ENCODE data around the gene FUT8.
A peak's percentile ranks its signal among the peaks of the same experiment; 100 is the strongest.
"Not testable (repeated sequence)": the region's sequence is repeated elsewhere in the genome, so short reads cannot be mapped to it uniquely, and the experiment has no call there.

Gene FUT8

DNA sequence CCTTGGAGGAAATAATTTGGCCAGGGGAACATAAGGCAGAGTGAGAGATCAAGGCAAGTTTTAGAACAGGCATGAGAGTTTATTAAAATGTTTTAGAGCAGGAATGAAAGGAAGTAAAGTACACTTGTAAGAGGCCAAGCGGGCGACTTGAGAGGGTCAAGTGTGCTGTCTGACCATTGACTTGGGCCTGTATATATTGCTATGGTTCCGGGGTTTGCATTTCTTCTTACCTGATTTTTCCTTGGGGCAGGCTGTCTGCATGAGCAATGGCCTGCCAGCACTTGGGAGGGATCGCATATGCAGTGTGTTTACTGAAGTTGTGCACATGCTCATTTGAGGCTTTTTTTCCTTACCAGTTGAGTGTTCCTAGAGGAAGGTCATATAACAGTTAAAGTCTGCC, 214.8 kb downstream of the FUT8 start:
- DNase-seq, result no peak

DNA sequence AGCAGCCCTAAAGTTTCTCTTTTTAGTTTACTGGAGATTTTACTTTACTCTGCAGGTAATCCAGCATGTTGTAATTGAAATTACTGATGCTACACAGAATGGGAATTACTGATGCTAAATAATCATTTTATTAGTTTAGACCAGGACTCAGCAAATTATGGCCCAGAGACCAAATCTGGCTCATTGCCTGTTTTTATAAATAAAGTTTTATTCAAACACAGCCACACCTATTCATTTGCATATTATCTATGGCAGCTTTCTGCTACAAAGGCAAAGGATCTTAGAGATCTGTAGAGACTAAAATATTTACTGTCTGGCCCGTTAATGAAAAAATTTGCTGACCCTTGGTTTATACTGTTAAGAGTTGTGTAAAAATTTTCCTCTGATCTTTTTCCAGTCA, 216.1 kb downstream of the FUT8 start:
- DNase-seq, result no peak

DNA sequence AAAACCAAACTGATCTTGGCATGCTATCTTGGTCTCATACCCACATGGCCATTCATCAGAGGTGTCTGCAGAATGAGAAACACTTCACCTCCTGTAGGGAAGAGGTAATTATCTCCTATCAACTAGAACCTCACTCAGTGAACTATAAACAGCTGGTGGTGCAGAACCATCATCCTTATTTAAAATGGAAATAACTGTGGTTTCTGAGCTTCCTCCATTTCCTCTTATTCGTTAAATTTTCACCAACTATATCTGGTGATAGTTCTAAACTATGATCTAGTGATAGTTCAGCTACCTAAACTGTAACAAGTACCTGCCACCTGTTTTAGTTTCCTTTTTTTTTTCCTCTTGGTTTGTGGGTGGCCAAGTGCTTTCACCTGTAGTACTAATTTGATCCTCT, 218.5 kb downstream of the FUT8 start:
- DNase-seq, result no peak

DNA sequence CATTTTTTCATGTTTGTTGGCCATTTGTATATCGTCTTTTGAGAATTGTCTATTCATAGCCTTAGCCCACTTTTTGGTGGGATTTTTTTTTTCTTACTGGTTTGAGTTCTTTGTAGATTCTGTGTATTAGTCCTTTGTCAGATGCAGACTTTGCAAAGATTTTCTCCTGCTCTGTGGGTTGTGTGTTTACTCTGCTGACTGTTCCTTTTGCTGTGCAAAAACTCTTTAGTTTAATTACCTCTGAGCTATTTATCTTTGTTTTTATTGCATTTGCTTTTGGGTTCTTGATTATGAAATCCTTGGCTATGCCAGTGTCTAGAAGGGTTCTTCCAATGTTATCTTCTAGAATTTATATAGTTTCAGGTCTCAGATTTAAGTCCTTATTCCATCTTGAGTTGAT, 220.0 kb downstream of the FUT8 start:
- DNase-seq, result no peak

DNA sequence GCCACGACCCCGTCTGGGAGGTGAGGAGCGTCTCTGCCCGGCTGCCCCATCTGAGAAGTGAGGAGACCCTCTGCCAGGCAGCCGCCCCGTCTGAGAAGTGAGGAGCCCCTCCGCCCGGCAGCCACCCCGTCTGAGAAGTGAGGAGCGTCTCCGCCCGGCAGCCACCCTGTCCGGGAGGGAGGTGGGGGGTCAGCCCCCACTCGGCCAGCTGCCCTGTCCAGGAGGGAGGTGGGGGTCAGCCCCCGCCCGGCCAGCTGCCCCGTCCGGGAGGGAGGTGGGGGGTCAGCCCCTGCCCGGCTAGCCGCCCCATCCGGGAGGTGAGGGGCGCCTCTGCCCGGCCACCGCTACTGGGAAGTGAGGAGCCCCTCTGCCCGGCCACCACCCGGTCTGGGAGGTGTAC, 221.1 kb downstream of the FUT8 start:
- DNase-seq, result not testable (repeated sequence)

DNA sequence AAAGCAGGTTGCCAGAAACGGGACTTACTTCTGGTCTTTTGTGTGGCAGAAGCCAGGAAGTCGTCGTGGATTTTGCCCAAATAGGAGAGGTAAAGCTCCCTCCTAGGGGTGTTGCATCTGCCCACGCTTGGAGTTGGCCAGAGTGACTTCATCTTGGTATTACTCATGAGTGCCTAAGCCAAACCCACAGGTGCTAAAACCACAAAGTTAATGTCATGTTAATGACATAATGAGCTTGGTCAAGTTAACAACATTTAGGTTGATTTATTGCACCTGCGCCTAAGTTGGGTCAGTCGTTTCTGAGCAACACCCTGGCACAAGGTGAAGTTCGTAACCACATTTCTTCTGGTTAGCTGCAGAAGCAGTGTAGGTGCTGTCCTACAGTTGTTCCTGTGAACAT, 225.2 kb downstream of the FUT8 start:
- peak in 1 of 2 experiments; percentile 20 for DNase-seq

DNA sequence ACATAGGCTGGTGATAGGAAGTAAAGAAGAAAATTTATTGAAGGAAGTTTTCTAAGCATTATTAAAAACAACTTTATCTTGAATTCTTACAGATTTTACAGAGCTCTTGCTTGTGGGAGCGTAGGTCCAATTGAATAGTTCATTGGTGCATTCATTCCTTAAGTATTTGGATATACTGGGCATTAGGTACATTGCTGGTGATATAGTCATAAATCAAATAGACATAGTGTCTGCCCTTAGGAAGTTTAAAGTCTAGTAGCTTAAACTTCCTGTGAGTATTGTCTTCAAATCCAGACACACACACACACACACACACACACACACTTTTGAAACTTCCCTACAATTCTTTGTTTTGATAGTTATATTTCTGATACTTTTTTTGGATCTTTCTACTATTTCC, 226.7 kb downstream of the FUT8 start:
- DNase-seq, result no peak

DNA sequence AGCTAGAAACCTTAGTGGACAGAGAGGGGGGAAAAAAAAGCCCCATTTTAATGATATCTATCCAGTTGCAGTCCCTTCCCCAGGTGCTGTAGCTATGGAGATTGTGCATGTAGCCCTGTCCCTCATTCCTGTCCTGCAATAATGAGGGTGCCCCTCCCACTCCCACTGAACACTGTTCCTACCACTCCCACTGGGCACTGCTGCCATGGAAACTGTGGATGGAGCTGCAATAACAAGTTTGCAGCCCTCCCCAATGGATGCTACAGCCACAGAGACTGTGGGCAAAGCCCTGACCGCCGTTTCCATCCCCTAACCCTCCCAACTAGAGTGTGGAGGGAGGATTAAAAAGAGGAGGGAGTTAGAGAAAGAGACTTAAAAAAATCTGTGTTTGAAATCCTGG, 238.3 kb downstream of the FUT8 start:
- no peak for DNase-seq

DNA sequence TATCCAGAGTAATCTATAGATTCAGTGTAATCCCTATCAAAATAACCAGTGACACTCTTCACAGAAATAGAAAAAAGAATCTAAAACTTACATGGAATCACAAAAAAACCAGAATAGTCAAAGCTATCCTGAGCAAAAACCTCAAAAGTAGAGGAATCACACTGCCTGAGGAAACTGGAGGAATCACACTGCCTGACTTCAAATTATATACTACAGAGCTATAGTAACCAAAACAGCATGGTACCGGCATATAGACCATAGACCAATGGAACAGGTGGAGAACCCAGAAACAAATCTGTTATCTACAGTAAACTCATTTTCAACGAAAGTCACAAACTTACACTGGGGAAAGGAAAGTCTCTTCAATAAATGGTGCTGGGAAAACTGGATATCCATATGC, 244.0 kb downstream of the FUT8 start:
- DNase-seq, result no peak

DNA sequence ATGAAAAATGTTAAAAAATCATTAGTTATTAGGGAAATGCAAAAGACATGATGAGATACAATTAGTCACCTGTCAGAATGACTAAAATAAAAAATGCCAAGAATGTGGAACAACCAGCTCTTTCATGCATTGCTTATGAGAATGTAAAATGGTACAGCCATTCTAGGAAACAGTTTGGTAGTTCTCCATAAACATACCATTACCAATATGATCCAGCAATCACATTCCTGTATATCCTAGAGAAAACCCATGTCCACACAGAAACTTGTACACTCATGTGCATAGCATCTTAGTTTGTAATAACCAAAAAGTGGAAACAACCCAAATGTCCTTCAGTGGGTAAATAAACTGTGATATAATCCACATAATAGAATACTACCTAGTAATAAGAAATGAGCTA, 245.7 kb downstream of the FUT8 start:
- no peak for DNase-seq

DNA sequence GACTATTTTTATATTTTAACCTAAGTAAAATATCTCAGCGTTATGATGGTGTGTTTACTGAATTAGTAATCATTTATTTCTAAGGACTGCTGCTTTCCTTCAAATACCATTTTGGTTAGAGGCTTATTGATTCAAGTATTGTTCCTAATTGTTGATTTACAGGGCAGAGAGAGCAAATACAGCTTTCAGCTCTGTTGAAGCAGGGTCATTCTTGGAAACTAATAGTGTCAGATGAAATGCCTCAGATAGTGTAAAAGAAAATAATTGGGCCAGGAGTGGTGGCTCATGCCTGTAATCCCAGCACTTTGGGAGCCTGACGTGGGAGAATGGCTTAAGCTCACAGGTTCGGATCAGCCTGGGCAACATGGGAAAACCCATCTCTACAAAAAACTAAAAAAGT, 249.3 kb downstream of the FUT8 start:
- no peak for DNase-seq

DNA sequence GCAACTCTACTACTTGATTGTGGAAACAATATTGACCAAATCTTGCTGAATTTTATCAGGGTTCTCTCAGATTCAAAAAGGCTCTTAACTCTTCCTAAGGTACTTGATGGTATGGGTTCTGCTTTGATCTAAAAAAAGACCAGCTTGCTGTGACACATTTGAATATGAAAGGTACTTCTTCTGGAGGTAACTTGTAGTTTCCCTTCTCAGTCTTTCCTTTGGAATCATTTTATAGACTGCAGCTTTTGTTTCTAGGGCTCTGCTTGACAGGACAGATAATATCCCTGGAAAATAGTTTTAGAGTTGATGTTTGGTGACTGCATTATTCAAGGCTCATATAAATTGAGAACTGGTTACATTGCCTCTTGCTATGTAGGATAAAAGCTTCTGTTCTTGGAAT, 251.9 kb downstream of the FUT8 start:
- DNase-seq, result no peak

DNA sequence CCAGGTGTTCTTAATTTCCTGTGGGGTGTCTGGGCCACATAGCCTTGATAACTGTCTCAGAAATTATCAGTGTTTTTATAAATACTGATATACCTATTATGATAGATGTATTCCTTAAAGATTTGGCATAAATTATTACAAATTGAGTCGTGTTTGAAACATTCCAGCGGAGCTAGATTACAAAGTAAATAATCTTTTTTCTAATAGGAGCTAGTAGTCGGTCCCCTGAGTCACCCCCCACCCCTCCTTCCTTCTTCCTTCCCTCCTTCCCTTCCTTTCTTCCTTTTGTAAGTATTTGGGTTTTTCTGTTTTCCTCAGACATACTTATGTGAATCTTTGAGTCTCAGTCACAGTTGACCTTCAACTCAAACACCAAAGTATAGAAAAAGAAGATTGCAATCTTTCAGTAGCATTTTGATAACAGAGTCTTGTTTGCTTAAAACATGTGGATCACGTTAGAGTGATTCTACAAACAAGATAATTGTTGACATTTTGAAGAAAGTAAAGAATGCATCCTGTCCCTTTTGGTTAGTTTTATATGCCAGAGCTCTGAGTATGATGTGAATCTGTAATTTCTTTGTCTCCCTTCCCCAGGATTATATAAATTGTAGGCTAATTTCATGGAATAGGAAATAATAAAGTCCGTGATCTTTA, 264.0 kb downstream of the FUT8 start:
- DNase-seq, result no peak

DNA sequence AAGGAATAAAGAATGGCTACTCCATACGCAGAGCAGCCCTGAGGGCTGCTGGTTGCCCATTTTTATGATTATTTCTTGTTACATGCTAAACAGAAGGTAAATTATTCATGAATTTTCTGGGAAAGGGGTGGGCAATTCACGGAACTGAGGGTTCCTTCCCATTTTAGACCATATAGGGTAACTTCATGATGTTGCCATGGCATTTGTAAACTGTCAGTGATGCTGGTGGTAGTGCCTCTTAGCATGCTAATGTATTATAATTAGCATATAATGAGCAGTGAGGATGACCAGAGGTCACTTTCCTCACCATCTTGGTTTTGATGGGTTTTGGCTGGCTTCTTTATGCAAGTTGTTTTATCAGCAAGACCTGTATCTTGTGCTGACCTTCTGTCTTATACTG, 273.0 kb downstream of the FUT8 start:
- DNase-seq, result no peak

DNA sequence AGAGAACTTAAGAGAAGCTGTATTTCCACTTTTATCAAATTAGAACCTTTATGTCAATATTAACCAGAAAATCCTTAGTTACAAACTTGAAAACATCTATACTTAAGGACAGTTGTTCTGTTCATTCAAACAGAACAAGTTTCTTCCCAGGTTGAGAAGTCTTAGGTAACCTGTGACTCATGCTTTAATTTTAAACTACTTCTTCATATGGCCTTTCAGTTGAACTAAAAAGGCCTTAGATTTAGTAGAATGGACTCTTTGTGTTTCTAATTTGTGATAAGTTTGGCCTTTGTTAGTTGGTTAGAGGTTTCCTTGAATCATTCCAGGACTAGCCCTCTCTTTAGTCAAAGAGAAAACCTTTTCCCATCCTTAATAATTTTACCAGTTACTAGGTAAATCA, 274.2 kb downstream of the FUT8 start:
- DNase-seq, result no peak

DNA sequence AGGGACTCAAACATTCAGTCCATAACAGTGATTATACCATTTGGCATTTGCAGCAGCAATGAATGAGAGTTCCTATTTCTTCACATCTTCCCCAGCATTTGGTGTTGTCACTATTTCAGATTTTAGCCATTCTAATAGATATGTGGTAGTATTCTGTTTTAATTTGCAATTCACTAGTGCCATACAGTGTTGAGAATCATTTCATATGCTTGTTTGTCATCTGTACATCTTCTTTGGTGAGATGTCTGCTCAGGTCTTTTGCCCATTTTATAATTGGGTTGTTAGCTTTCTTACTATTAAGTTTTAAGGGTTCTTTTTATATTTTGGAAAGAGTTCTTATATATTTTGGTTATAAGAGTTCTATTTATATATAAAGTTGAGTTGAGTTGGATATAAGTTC, 276.5 kb downstream of the FUT8 start:
- no peak for DNase-seq

DNA sequence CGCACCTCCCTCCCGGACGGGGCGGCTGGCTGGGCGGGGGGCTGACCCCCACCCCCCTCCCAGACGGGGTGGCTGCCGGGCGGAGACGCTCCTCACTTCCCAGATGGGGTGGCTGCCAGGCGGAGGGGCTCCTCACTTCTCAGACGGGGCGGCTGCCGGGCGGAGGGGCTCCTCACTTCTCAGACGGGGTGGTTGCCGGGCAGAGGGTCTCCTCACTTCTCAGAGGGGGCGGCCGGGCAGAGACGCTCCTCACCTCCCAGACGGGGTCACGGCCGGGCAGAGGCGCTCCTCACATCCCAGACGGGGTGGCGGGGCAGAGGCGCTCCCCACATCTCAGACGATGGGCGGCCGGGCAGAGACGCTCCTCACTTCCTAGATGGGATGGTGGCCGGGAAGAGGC, 280.0 kb downstream of the FUT8 start:
- DNase-seq, result not testable (repeated sequence)

DNA sequence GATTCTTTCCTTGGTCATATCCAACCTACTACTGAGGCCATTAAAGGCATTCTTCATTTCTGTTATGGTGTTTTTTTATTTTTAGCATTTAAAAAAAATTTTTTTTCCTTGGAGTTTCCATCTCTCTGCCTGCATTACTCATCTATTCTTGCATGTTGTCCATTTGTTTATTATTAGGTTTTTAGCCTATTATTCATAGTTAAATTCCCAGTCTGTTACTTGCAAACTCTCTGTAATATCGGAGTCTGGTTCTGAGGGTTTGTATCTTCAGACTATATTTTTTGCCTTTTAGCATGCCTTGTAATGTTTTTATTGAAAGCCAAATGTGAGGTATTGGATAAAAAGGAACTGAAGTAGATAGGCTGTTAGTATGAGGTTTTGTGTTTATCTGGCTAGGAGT, 284.3 kb downstream of the FUT8 start:
- DNase-seq, result no peak

DNA sequence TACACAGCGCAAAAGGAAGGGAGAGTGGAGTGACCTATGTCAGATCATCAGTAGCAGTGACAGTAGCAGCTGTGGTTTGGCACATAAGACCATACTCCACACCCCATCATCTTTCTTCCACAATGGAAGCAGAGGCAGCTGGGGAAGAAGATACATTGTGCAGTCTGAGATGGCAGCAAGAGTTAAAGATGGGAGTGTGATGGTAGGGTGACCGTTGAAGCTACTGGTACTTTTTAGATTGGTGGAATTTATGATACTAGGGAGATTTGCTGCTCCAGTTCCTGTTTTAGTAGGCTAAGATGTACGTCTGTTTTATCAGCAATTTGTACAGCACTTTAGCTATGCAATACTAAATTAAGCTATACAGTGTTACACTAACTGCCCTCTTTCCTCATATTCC, 291.0 kb downstream of the FUT8 start:
- DNase-seq, result no peak

DNA sequence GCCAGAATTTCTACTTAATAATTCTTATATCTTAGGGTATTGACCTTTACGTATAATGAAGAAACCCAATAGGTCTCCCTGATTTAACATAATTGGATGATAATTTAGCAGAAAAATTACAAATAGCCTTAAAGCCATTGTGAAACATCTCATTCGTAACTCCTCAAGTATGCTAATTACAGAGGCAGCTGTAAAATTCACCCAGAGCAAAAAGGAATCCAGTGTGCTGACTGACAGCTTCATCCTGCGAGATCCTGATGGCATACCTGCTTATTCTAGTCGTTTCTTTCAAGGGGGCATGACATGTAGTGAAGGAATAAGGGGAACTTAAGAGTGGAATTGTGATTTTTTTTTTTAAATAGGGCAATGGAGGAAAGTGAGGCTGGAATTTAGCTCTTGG, 291.5 kb downstream of the FUT8 start:
- DNase-seq, result no peak

DNA sequence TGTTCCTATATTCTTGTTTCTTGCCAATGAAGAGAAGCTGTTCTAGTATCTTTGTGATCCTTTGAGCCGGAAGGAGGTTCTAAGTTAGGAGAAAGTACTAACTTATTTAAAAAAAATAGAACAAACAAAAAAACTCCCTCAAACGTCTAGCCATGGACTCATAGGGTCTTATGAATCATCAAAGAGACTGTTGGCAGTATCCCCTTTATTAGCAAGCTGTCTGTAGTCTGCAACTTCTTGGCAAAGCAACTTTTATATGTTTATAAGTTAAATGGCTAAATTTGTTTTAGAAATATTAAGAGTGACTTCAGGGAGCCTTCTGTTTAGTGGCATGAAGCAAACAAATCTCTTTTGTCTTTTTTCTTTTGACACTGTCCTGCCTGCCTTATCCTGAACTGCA, 291.9 kb downstream of the FUT8 start:
- DNase-seq, result no peak

DNA sequence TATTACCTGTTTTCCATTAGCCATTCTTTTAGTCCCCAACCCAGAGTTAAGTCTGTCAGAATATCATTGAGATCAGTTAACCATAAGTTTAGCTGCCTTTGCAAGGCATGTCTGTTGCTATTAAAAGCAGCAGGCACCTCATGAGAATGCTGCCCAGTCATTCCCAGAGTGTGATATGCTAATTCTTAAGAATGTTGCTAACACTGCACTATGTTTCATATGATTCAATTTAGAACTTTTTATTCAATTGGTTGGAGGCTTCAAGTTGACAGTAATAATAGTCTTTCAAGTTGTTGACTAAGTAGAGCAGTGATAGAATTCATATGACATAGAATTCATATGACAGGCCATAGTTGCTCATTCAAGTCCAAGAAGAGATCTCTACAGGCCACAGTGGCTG, 292.3 kb downstream of the FUT8 start:
- no peak for DNase-seq

DNA sequence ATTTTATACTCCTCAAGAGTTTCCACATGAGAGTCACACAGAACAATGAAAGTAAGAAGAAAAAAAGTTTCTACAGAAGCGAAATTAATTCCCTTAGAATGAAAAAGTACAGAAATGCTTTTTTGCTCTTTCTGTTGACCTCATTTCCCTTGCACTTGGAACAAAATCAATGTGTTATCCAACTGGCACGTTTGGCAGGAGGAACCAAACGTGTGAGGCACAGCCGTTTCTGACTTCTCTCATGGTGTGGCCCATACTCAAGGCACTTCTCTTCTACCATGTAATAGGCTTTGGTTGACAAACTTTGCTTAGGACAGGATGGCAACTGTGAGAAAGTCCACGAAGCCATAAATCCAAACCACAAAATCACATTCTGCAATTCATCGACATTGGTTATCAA, 297.0 kb downstream of the FUT8 start:
- DNase-seq, result no peak

DNA sequence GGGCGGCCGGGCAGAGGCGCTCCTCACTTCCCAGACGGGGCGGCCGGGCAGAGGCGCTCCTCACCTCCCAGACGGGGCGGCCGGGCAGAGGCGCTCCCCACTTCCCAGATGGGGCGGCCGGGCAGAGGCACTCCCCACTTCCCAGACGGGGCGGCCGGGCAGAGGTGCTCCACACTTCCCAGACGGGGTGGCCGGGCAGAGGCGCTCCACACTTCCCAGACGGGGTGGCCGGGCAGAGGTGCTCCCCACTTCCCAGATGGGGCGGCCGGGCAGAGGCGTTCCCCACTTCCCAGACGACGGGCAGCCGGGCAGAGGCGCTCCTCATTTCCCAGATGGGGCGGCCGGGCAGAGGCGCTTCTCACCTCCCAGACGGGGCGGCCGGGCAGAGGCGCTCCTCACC, 304.3 kb downstream of the FUT8 start:
- not testable (repeated sequence) for DNase-seq

DNA sequence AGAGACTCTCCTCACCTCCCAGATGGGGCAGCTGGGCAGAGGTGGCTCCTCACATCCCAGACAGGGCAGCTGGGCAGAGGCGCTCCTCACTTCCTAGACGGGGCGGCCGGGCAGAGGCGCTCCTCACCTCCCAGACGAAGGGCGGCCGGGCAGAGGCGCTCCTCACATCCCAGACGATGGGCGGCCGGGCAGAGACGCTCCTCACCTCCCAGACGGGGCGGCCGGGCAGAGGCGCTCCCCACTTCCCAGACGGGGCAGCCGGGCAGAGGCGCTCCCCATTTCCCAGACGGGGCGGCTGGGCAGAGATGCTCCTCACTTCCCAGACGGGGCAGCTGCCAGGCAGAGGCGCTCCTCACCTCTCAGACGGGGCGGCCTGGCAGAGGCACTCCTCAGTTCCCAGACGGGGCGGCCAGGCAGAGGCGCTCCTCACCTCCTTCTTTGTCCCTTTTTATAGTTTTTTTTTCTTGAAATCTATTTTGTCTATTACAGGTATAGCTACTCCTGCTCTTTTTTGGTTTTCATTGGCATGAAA, 304.9 kb downstream of the FUT8 start:
- DNase-seq, result not testable (repeated sequence)

DNA sequence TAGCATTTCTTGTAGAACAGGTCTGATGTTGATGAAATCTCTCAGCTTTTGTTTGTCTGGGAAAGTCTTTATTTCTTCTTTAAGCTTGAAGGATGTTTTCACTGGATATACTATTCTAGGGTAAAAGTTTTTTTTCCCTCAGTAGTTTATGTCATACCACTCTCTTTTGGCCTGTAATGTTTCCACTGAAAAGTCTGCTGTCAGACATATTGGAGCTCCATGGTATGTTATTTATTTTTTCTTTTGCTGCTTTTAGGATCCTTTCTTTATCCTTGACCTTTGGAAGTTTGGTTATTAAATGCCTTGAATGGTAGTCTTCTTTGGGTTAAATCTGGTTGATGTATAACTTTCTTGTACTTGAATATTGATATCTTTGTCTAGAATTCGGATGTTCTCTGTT, 306.1 kb downstream of the FUT8 start:
- DNase-seq, result no peak
